Measurements from ENCODE around the gene STX17.

DNA sequence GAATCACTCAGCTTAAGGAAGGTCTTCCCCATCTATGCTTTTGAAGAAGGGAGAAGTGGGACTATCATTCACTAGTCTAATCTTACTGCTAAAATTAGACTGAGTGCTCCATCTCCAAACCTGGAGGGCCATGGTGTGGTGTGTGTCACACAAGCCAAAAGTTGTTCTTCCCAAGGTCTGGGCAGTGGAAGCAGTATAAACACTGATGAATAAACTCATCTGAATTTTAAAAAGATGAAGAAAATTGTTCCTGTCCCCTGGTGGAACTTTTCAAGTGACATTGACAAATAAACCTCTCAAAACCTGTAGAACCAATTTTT lies 16.2 kb downstream of the STX17 start:
- TF ChIP-seq ZNF174 (tag by site-specific recombination; IDR thresholded peaks at IDR 0.05) (no peak), ZBTB7A (tag by site-specific recombination; IDR thresholded peaks at IDR 0.05; ENCODE audit: low read depth) (no peak)
- TF ChIP-seq, protein P1, sequence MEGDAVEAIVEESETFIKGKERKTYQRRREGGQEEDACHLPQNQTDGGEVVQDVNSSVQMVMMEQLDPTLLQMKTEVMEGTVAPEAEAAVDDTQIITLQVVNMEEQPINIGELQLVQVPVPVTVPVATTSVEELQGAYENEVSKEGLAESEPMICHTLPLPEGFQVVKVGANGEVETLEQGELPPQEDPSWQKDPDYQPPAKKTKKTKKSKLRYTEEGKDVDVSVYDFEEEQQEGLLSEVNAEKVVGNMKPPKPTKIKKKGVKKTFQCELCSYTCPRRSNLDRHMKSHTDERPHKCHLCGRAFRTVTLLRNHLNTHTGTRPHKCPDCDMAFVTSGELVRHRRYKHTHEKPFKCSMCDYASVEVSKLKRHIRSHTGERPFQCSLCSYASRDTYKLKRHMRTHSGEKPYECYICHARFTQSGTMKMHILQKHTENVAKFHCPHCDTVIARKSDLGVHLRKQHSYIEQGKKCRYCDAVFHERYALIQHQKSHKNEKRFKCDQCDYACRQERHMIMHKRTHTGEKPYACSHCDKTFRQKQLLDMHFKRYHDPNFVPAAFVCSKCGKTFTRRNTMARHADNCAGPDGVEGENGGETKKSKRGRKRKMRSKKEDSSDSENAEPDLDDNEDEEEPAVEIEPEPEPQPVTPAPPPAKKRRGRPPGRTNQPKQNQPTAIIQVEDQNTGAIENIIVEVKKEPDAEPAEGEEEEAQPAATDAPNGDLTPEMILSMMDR (tag by site-specific recombination; IDR thresholded peaks at IDR 0.05) = no peak
